GM21825 (cell line): ENCODE measurements around the gene FHDC1.

Experiments used
- ATAC-seq: cut with Tn5 transposase; IDR thresholded peaks from one replicate; pipeline ENCODE4 v1.9.1; 2021; ENCODE audit warnings: mild to moderate bottlenecking, moderate library complexity; ENCODE audit not compliant: unreplicated experiment

Gene FHDC1

DNA sequence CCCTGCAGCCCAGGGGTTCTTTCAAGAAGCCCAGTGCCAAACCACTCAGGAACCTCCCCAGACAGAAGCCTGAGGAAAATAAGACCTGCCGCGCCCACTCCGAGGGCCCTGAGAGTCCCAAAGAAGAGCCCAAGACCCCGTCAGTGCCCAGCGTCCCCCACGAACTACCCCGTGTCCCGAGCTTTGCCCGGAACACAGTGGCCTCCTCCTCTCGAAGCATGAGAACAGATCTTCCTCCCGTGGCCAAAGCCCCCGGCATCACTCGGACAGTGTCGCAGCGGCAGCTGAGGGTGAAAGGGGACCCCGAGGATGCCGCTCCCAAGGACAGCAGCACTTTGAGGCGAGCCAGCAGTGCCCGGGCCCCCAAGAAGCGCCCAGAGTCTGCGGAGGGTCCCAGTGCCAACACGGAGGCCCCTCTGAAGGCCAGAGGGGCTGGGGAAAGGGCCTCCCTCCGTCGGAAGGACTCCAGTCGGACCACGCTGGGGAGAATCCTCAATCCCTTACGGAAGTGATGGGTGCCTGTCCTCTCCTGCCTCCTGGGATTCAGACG lies 40.2 kb downstream of the FHDC1 start:
- ATAC-seq: no peak

DNA sequence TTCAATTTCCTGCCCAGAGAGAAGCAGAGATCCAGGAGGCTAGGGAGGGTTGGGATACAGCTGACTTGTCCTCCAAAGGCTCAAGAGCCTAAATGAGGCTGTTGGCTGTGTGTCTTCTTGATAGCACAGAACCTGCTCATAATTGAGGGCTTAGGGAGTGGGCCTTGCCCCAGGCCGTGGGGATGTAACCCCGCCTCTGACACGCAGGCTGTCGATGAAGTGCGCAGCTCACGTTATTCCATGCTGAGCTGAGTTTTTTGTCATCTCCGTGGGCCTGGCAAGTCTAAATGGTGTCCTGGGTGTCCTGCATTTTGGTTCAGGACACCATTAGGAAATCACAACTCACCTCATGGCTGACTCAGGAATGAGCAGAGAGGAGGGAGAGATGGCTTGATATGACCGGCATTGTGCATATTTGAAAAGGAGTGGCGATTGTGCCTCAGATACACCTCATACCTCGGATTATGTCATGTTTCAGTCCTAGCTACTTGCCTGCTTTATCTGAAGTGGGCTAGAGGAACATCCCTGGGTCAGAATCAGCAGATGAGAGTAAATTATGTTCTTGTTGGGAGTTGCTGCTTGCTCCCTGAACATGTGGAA lies 43.7 kb downstream of the FHDC1 start:
- no peak for ATAC-seq

DNA sequence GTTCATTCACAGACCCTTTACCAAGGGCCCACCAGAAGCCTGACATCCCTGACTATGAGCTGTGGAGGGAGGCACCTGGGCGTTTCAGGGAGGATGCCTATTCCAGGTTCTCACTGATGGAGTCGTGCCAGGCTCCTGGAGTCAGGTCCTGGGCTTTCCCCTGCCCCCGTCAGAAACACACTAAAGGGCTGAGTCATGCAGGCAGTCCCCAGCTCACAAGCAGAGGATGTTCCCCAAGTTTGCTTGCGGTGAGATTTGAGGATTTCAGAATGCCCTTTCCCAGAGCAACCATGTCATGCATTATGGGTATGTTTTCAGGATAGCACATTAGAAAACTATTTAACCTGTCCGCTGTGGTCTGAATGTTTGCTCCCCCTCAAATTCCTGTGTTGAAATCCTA lies 45.2 kb downstream of the FHDC1 start:
- ATAC-seq: no peak

DNA sequence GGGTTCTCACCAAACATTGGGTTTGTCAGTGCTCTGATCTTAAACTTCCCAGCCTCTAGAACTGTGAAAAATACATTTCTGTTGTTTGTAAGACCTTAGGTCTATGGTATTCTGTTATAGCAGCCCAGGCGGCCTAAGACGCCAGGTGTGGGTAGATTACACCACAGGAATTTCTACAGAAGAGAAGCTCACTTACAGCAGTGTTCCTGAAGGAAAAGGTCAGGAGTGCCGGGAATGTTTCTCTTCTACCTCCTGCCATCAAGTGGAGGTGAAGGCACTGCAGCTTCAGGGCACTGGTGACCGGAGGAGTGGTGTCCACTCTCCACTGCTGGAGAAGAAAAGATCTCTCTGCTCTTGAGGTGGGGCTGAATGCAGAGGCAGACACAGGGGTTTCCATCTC lies 45.7 kb downstream of the FHDC1 start:
- no peak for ATAC-seq

DNA sequence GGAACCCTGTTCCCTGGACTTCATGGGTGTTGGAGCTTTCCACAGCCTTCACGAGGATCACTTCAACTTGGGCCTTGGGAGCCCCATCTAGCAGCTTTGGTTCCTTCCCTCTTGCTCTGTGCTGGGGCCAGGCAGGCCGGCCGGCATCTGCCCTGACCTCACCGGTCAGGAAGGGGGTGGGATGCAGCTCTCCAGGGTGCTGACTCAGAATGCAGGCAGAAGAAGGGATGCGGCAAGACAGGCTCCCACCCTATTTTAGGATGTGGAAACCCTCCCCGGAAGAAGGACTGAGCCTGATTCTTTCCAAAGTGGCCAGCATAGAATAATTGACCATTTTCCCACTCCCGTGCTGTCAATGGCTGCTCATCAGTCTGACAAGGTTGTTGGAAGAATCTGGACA lies 47.1 kb downstream of the FHDC1 start:
- ATAC-seq: no peak

DNA sequence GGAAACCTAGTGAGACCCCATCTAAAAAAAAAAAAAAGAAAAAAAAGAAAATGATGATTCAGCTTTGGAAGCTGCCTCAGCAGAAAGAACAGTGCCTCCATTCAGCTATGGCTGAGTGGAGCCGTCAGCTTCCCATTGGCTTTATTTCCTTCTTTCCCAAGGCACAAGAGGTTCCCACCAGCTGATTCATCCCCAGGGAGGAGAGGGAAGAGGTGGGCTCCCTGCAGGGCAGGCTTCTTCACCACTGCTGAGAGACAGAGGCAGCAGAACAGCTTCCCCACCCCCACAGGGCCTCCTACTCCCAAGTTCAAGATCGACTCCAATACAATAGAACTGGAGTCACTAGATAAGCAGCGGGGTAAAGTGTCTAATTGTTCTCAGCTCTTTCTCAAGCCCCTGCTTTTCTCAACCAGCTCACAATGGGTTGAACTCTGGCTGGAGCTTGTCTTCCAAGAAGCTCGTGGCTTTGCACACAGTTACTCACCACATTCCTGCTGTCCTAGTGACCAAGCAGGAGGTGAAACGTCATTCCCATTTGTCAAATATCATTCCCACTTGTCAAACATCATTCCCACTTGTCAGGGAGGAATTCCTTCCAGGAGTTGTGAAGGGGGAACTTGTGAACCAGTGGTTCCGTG lies 47.8 kb downstream of the FHDC1 start:
- ATAC-seq: no peak

DNA sequence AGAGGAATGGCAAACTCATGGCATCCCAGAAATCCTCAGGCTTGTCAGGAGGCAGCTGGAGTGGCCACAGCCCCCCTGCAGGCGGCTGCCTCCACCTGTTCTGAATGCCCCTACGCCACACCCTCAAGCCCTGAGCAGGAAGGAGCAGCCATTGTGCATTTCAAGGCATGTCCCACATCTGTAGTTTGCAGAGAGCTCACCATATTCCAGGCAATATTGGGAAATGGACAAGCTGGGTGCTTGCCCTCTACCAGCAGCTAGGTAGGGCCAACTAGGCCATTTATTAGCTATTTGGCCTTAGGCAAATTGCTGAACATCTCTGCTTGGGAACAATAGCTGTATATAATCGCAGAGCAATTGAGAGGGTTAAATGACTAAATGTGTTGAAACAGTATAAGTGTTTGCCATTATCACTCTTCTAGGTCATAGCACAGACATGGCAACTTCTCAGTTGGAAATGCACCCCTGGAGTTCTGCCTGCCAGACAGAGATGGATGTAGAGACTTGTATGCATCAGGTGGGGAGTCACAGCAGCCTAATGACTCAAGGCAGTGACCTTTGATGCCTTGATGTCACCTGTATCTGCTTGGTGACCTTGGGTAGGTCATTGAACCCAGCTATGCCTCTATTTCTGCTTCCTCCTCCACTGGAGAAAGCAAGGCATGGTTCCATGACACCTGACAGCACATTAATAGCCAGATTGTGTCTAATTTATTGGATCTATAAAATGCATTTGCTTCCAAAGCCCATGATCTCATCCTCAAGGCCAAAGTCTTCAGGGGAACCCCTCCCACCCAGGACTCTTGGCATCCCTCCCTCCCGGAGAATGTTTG lies 52.8 kb downstream of the FHDC1 start:
- ATAC-seq: no peak

DNA sequence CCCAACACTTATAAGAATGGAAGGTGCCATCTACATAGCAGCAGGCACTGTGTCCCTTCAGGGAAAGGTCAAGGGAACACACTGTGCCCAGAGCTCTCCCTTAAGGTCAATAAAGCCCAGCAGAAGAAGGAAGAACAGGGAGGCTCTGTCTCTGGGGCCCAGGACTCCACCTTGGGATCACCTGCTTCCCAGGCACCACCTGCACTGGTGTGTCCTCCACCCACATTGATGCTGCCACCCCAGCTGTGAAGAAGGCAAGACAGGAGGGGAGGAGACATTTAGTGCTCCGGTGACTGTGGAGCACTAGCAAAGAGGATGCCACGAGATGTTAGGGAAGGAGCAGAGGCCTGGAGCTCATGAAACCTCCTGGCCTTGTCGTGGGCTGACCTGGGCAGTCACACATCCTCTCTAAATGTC lies 53.4 kb downstream of the FHDC1 start:
- ATAC-seq: no peak

DNA sequence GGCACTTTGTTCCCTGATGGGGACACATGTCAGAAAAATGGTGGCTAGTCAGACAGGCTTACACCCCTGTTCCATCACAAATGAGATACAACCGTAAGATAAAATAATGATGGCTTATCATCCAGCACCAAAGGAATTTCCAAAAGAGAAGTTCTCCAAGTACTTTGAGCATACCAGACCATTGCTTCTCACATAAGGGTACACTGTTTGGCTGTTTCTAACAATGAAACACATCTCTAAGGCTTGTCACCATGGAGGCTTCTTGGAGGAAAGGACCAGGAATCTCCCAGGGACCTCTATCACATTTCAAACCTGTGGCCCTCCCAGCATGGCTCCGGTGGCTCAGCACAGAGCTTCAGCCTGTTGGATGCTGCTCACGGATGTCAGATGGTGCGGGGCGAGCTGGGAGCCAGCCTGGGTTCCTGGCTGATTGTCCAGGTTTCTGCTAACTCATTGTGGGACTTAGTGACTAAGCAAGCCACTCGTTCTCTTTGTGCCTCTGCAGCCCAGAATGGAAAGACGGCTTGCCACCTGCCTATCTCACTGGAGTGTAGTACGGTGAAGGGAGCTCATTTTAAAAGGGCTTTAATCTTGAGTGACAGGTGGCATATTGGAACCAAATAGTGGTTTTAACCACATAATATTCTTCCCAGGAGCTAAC lies 54.5 kb downstream of the FHDC1 start:
- no peak for ATAC-seq

DNA sequence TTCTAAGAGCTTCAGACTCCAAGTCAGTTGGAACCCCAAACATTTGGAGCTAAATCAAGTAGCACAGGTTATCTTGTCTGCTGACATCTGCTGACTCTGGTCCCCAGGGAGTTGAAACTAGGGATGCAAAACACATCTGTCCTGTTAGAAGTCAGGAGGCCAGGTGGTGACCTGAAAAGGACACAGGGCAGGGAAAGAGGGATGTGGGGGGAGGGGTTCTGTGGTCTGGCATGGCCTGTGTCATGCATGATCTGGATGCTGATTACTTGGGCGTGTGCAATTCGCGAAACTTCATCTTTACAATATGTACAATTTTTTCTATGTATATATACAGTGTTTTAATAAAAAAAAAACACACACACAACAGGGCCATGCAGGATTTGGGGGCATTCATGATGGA lies 55.3 kb downstream of the FHDC1 start:
- no peak for ATAC-seq

DNA sequence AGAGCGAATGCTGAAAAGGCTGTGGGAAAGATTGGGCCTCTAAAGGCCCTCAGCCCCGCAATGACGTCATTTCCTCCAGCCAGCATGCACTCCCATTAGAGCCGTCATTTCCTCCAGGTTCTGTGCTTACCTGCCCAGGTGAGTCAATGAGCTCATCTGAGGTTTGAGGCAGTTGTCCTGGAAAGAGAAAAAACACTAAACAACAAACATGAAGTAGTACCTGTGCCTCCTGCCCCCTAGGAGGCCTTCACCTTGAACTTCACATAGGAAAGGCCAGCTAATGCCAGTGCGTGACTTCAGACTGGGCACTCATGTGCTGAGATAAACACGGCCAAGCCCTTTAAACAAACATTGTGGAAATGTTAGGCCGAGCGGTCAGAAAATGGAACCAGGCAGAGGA lies 55.9 kb downstream of the FHDC1 start:
- no peak for ATAC-seq

DNA sequence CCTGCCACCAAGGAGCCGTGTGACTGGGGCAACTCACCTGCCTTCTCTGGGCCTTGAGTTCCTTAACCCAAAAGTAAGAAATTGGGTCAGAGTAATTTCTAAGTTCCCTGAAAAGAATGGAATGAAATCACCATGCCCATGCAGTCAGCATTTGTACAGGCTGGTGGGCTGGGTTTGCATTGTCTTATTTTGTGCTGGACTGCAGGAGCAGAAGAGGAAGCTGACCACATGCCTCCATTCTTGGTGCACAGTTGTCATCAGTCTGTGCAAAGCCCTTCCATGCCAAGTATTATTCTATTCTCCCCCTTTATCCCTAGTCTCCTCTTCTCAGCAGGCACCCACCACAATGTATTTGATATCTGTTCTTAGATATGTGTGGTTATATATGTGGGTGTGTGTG lies 56.3 kb downstream of the FHDC1 start:
- ATAC-seq: no peak

DNA sequence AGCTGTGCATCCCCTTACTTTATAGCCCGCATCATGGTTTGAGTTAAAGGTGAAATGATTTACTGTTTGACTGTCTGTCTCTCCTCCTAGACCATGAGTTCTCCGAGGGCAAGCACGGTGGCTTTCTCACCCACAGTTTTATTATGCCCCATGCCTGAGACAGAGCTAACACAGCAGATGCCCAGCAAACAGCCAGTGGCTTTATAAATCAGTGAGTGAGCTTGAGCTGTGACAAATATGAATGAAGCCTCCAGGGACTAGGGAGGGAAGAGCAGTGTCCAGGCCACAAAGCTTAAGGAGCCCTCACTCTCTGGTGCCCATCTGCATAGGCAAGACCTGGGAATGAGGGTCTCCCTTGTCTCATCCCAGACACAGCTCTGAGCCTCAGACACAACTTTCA lies 57.9 kb downstream of the FHDC1 start:
- ATAC-seq: no peak

DNA sequence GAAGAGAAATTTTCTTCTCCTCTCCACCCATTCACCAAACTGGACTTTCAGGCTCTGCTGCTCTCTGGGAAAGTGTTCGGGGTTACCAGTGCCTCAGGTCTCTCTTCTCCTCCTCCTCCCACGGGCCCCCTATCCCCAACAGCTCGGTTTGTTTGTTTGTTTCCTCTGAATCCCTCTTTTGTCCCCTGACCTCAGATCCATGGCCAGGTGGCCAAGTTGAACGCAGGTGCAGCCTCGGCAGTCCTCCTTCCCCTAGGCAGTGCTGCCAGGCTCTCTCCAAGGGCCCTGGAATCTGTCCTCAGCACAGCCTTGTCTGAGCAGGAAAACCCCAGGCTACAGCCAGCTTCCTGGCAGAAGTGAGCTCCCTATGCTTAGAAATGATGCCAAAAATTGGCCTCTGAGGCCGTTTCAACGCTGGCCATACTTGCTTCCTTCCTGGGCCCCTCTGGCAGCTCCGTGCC lies 60.0 kb downstream of the FHDC1 start:
- ATAC-seq: no peak

DNA sequence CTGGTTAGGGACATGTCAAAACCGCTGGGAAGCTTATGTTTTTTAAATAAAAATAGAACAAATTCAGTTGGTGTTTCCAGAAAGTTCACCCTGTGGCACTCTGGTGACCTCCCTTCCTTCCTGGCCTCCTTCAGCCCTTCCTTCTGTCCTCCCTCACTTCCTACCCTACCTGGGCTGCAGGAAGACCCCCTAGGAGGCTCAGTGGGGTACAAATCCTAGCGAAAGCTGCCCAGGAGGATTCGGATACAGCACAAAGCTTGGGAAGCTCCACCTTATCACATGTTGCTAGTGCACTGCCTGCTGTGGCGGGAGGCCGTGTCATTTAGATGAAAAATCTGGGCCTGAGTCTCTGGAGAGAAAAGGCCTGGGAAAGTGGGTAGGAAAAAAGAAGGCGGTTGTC lies 60.5 kb downstream of the FHDC1 start:
- no peak for ATAC-seq

DNA sequence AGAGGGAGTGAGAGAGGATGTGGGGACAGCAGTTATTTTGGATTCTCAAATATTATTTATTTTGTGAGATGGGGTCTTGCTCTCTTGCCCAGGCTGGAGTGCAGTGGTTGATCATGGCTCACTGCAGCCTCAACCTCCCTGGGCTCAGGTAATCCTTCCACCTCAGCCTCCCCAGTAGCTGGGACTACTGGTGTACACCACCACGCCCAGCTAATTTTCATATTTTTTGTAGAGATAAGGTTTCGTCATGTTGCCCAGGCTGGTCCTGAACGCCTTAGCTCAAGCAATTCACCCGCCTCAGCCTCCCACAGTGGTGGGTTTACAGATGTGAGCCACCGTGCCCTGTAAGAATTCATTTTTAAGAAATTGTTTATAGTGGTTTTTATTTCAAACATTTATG lies 61.2 kb downstream of the FHDC1 start:
- no peak for ATAC-seq

DNA sequence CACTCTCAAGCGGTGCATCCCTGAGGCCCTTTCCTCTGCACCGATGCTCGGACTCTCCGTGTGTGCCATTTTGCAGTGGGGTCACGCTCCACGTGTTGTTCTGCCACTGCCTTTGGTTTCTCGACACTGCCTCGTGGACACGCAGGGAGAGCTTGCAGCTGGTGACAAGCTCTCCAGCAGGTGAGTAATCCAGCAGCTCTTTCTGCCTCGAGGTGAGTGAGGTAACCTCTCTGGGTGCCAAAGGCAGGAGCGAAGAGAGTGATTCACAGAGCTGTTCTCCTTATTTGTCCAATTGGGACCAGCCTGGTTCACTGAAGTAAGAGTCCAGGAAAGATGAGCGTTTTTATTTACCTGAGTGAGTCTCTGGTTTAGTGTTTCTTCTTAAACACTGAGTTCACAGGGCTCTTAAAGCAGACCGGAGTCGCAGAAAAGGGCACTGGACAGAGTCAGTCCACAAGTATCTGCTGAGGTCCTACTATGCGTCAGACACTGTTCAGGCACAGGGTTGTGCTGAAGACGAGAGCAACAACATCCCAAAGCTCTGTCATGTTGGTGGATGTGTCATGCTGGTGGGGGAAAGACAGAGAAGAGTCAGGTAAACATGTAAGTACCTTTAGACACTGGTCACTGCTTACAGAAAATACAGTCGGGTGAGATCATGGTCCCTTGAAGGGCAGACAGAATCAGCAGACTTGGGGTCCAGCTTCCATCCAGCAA lies 61.8 kb downstream of the FHDC1 start:
- ATAC-seq: no peak

DNA sequence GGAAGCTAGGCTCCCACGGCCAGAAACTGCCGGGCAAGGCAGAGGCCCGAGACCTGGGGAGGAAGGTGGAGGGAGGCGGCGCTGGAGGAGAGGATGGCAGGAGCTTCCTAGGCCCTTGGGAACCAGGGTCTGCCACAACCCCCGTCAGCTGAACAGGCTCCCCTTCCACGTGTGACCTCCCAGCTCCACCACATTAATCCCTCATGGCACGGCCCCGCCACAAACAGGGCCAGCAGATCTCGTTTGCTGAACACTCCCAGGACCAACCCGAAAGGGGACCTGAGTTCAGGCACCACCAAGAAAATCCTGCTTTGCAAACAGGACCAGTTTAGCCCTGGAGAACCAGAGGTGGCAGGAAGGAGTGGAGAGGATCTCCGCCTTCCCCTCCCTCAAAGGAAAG lies 62.7 kb downstream of the FHDC1 start:
- no peak for ATAC-seq

DNA sequence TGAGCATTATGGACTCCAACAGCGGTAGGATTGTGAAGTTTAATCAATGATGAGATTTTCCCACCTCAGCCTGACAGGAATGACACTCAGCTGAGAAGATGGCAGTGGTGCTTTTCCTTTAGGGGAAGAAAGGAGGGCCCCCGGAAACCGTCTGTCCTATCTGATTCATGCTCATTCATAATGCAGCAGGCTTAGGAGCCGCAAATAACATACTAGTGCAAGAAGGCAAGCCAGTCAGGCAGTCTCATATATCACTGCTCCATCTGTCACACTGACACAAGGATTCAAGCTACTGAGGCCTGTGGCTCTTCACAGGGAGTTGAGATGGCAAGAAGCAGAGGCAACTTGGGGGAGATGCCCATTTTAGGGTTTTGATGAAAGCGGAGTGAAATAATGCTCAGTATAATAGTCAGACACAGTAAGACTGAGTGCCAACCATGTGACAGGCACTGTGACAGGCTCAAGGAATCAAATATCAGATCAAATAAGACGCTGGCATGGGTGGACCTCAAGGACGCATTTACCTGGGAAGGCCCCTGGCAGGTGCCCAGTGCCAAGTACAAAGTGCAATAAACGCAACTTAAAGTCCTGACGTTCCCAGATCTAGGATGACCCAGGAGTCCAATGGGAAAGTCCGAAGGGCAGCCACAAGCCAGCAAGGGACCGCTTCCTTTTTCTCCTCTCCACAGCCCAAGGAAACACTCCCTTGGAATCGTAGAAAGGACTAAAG lies 63.4 kb downstream of the FHDC1 start:
- ATAC-seq: no peak

DNA sequence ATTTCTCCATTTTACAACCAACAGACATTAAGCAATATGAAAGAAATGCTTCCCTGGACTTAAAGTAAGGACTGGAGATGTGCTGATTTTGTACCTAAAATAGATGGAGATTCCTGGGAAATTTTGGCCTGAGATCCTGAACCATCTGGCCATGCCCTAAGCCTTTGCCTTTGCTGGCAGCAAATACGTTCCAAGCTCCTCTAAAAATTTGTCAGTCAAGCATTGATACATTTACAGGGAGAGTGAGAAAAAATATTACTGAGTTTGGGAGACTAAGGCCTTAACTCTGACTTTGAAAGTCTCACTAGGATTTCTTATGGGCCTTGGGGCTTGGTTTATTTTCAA lies 63.9 kb downstream of the FHDC1 start:
- no peak for ATAC-seq
